GM03348 (cell line): ENCODE results near the gene CDC6.

Experiments
- DNase-seq: peaks from one replicate; pipeline ENCODE4 v3.0.0; 2012; ENCODE audit warnings: low spot score

CDC6 gene

GRCh38 chr17:40352237-40352778, 64.6 kb downstream of the CDC6 start:
- DNase-seq, result no peak

- DNase-seq, result no peak
Observed at GRCh38 chr17:40352779-40353394, 65.2 kb downstream of the CDC6 start.
